ENCODE results near the gene MADD.
"Not testable (repeated sequence)": the region's sequence is repeated elsewhere in the genome, so short reads cannot be mapped to it uniquely, and the experiment has no call there.

The MADD gene

DNA sequence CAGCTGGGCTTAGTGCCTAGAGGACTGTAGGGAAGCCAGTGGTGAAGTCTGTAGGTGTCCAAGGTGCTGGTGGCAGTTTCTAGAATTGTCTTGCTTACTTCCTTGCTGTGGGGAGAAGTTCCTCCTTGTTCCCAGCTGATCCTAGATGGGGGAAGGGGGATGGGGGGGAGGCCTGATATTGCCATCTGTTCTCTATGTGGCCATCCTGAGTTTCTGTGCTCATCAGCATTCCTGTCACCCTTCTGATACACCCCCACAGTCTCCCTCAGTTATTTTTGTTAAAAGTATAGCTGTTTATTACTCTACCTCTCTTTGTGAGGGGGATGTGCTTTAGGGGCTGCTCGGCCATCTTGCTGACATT lies 36.5 kb downstream of the MADD start:
- DNase-seq (ENCODE audit: insufficient read length), result no peak
- TF ChIP-seq POLR2AphosphoS5 (IDR thresholded peaks at IDR 0.05; ENCODE audit: low read depth, low read length) (no peak), TAF1 (IDR thresholded peaks at IDR 0.05; ENCODE audit: borderline replicate concordance, low read depth, low read length) (no peak), POLR2A (IDR thresholded peaks at IDR 0.05; ENCODE audit: low read depth, low read length) (no peak)
- FAIRE-seq, result no peak

- no peak for TF ChIP-seq POLR2A (IDR thresholded peaks at IDR 0.05; ENCODE audit: low read depth, low read length)
- TF ChIP-seq POLR2AphosphoS5 (IDR thresholded peaks at IDR 0.05; ENCODE audit: low read depth, low read length), result no peak
- TF ChIP-seq TAF1 (IDR thresholded peaks at IDR 0.05; ENCODE audit: borderline replicate concordance, low read depth, low read length), result no peak
- DNase-seq (ENCODE audit: insufficient read length), result no peak
- FAIRE-seq, result no peak
These were observed 38.3 kb downstream of the MADD start for GRCh38 chr11:47308050-47308823.

DNA sequence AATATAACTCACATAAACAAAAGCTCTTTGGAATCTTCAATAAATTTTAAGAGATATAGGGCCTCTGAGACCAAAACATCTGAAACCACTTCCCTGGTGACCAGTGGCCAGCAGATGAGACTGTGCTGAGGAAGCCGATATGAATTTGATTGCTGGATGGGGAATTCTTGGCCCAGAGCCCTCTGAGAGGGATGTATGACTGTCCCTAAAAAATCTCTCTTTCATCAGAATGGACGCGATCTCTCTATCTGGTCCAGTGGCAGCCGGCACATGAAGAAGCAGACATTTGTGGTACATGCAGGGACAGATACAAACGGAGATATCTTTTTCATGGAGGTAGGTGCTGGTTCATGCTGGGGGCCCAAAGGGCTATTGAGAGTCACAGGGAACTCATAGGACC lies 45.1 kb downstream of the MADD start:
- FAIRE-seq, result no peak
- DNase-seq (ENCODE audit: insufficient read length), result no peak

GRCh38 chr11:47316501-47316900 lies 46.6 kb downstream of the MADD start:
- not testable (repeated sequence) for DNase-seq (ENCODE audit: insufficient read length)

More for the DNA sequence above, 45.1 kb downstream of the MADD start:
- TF ChIP-seq POLR2AphosphoS5 (IDR thresholded peaks at IDR 0.05; ENCODE audit: low read depth, low read length), result no peak
- TF ChIP-seq TAF1 (IDR thresholded peaks at IDR 0.05; ENCODE audit: borderline replicate concordance, low read depth, low read length), result no peak
- no peak for TF ChIP-seq POLR2A (IDR thresholded peaks at IDR 0.05; ENCODE audit: low read depth, low read length)

GRCh38 chr11:47317064-47317828 lies 47.3 kb downstream of the MADD start:
- FAIRE-seq, result no peak
- DNase-seq (ENCODE audit: insufficient read length), result no peak
- TF ChIP-seq POLR2AphosphoS5 (IDR thresholded peaks at IDR 0.05; ENCODE audit: low read depth, low read length) (no peak), TAF1 (IDR thresholded peaks at IDR 0.05; ENCODE audit: borderline replicate concordance, low read depth, low read length) (no peak), POLR2A (IDR thresholded peaks at IDR 0.05; ENCODE audit: low read depth, low read length) (no peak)

More at GRCh38 chr11:47316501-47316900, 46.6 kb downstream of the MADD start:
- FAIRE-seq, result not testable (repeated sequence)

DNA sequence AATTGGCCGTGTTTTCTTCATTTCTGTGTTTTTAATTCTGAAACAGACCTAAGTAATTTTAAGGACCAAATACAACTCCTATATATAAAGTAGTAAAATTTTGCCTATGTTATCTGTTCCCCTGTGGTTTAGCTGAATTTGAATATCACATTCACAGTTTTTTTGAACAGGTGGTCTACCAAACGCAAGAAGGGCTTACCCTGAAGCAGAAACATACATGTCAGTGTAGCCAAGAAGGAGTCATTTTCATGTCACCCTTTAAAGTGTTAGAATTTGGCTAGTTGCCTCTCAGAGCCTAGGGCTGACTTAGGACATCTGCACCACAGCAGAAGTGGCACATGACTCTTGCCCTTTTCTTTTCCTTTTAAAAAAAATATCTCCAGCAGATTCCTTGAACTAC lies 48.2 kb downstream of the MADD start:
- TF ChIP-seq TAF1 (IDR thresholded peaks at IDR 0.05; ENCODE audit: borderline replicate concordance, low read depth, low read length), result no peak
- no peak for TF ChIP-seq POLR2AphosphoS5 (IDR thresholded peaks at IDR 0.05; ENCODE audit: low read depth, low read length)
- TF ChIP-seq POLR2A (IDR thresholded peaks at IDR 0.05; ENCODE audit: low read depth, low read length), result no peak
- DNase-seq (ENCODE audit: insufficient read length) (no peak), FAIRE-seq (no peak)

DNA sequence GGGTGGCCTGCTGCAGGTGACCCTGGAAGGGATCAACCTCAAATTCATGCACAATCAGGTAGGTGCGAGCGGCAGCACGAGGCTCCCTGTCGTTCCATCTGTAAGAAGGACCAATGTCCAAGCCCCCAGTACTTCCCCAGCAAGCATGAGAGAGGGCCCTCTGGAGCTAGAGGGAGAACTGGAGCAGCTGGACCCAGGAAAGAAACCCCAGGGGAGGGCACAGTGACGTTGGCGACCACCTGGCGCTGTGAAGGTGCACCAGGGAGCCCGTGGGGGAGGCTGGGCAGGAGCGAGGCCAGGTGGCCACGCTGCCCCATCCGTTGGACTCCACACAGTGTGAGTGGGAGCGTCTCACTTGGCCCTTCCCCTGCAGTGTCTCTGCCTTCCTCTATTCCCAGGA lies 54.6 kb downstream of the MADD start:
- TF ChIP-seq POLR2A (IDR thresholded peaks at IDR 0.05; ENCODE audit: low read depth, low read length), result no peak
- no peak for TF ChIP-seq POLR2AphosphoS5 (IDR thresholded peaks at IDR 0.05; ENCODE audit: low read depth, low read length)
- no peak for TF ChIP-seq TAF1 (IDR thresholded peaks at IDR 0.05; ENCODE audit: borderline replicate concordance, low read depth, low read length)
- DNase-seq (ENCODE audit: insufficient read length) (no peak), FAIRE-seq (no peak)

- DNase-seq (ENCODE audit: insufficient read length) (no peak), FAIRE-seq (no peak)
- TF ChIP-seq POLR2A (IDR thresholded peaks at IDR 0.05; ENCODE audit: low read depth, low read length), result no peak
- TF ChIP-seq POLR2AphosphoS5 (IDR thresholded peaks at IDR 0.05; ENCODE audit: low read depth, low read length), result no peak
- TF ChIP-seq TAF1 (IDR thresholded peaks at IDR 0.05; ENCODE audit: borderline replicate concordance, low read depth, low read length), result no peak
These were observed 55.5 kb downstream of the MADD start for GRCh38 chr11:47325271-47326041.

DNA sequence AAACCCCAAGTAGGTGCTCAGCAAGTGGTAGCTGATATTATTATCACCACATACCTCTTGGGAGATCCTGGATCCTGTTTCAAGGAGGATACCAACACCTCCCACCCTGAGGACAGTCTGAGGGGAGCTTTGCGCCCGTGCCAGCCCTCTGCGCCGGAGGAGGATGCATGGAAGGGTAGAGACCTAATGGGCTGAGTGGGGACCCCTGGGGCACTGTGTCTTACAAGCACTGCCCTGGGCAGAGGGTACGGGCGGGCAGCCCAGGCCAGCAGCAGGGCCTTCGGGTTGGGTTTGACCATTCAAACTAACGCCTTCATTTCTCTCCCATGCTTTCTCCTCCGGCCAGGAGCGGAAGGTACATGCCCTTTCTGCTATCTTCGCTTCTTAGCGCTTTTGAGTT lies 56.3 kb downstream of the MADD start:
- DNase-seq (ENCODE audit: insufficient read length) (no peak), FAIRE-seq (no peak)
- TF ChIP-seq POLR2A (IDR thresholded peaks at IDR 0.05; ENCODE audit: low read depth, low read length) (no peak), POLR2AphosphoS5 (IDR thresholded peaks at IDR 0.05; ENCODE audit: low read depth, low read length) (no peak), TAF1 (IDR thresholded peaks at IDR 0.05; ENCODE audit: borderline replicate concordance, low read depth, low read length) (no peak)

- TF ChIP-seq TAF1 (IDR thresholded peaks at IDR 0.05; ENCODE audit: borderline replicate concordance, low read depth, low read length), result no peak
- no peak for TF ChIP-seq POLR2AphosphoS5 (IDR thresholded peaks at IDR 0.05; ENCODE audit: low read depth, low read length)
- no peak for TF ChIP-seq POLR2A (IDR thresholded peaks at IDR 0.05; ENCODE audit: low read depth, low read length)
- DNase-seq (ENCODE audit: insufficient read length) (no peak), FAIRE-seq (no peak)
These were observed 57.1 kb downstream of the MADD start for GRCh38 chr11:47327025-47327424.

DNA sequence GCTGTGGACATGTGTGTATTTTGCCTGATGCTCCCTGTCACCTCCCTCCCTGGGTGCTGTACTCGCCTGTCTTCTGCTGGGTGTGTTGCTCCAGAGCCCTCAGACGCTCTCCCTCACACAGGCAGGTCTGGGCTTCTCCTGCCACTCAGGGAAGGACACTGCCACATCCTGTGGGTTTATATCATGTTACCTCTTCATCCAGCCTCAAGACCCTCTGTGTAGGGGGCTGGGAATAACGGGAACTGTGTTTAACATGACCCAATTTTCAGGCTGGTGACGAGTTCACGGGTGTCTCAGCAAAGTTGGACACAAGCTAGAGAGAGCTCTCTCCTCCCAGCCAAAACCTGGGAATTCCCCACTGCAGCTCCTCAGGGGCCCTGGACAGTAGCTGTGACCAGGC lies 58.0 kb downstream of the MADD start:
- FAIRE-seq (no peak), DNase-seq (ENCODE audit: insufficient read length) (no peak)
- TF ChIP-seq POLR2A (IDR thresholded peaks at IDR 0.05; ENCODE audit: low read depth, low read length), result no peak
- TF ChIP-seq POLR2AphosphoS5 (IDR thresholded peaks at IDR 0.05; ENCODE audit: low read depth, low read length), result no peak
- TF ChIP-seq TAF1 (IDR thresholded peaks at IDR 0.05; ENCODE audit: borderline replicate concordance, low read depth, low read length), result no peak
